A549 (cell line): ENCODE measurements around the gene DUSP10. TPM values are rescaled to one million over a fixed set of nuclear protein-coding genes. Genes with fewer than 3 reads are reported as not detected.

ENCODE experiments used
- ATAC-seq, 2 experiments: fragments of 200-7000 bp in 1 of 2; fragments of >200 bp in 1 of 2; cut with Nextera tagmentation in 1 of 2; cut with Tn5 transposase in 1 of 2; 3 replicates each; pipeline versions ENCODE4 v1.8.0 to v1.9.1; 2018 to 2020; ENCODE audit warnings: mild to moderate bottlenecking in 1 of 2, moderate library complexity in 1 of 2
- CTCF ChIA-PET: fragments of 300-600 bp; sonication (Branson Sonifier 250); formaldehyde crosslinking; extraction: SDS; loops from one replicate; lab custom pipeline; 2021; ENCODE audit warnings: antibody characterized with exemption, inconsistent platforms; lab: Yijun Ruan, JAX
- POLR2A ChIA-PET: fragments of 350-600 bp; formaldehyde crosslinking; extraction: SDS; loops from one replicate; lab custom pipeline; 2021; ENCODE audit warnings: antibody characterized with exemption, inconsistent platforms; lab: Yijun Ruan, JAX
- DNase-seq, 2 experiments: peaks; one replicate each; pipeline versions ENCODE4 v3.0.0 to v3.0.0-alpha.2; 2011 to 2016; ENCODE audit warnings: low read depth in 1 of 2, low spot score in 1 of 2
- FAIRE-seq: peaks from 2 replicates; lab custom pipeline; 2011; peaks lifted over from hg19 to GRCh38; lab: Jason Lieb, UNC
- H3K27ac ChIP-seq, 2 experiments: fragments of >200 bp; sonication (Bioruptor Twin); formaldehyde crosslinking; 3 replicates each; pipeline ENCODE4 v1.5.1; 2016 to 2017
- H3K4me1 ChIP-seq: fragments of >200 bp; sonication (Bioruptor Twin); formaldehyde crosslinking; 3 replicates; pipeline ENCODE4 v1.6.1; 2016
- H3K4me2 ChIP-seq: fragments of >200 bp; sonication (Bioruptor Twin); formaldehyde crosslinking; 3 replicates; pipeline ENCODE4 v1.6.1; 2016
- H3K4me3 ChIP-seq: fragments of >200 bp; sonication (Bioruptor Twin); formaldehyde crosslinking; 3 replicates; pipeline ENCODE4 v1.5.1; 2016
- H3K9me3 ChIP-seq: fragments of >200 bp; sonication (Bioruptor Twin); formaldehyde crosslinking; 3 replicates; pipeline ENCODE4 v1.6.1; 2016
- CBX2 ChIP-seq: fragments of 200-600 bp; sonication (generic); IDR thresholded peaks from 2 replicates; pipeline ENCODE4 v1.6.1; 2016; ENCODE audit warnings: low read depth, mild to moderate bottlenecking, borderline replicate concordance
- CHD2 ChIP-seq: fragments of 150-350 bp; IDR thresholded peaks from 2 replicates; pipeline ENCODE4 v1.6.1; 2014; ENCODE audit warnings: low read length; ENCODE audit not compliant: partially characterized antibody
- E2F6 ChIP-seq: IDR thresholded peaks from 2 replicates; pipeline ENCODE4 v1.6.1; 2012; ENCODE audit warnings: low read depth, borderline replicate concordance
- FOSB ChIP-seq: fragments of 250-450 bp; sonication (Bioruptor Pico); IDR thresholded peaks from 2 replicates; pipeline ENCODE4 v1.5.0; 2020; ENCODE audit warnings: mild to moderate bottlenecking, moderate library complexity
- GATA3 ChIP-seq: IDR thresholded peaks from 2 replicates; pipeline ENCODE4 v1.6.1; 2012; ENCODE audit warnings: borderline replicate concordance
- HES2 ChIP-seq: fragments of >200 bp; sonication (Bioruptor Twin); formaldehyde crosslinking; IDR thresholded peaks from 2 replicates; pipeline ENCODE4 v1.6.1; 2016
- HMGXB4 ChIP-seq: fragments of 250-450 bp; sonication (Bioruptor Pico); IDR thresholded peaks from 2 replicates; pipeline ENCODE4 v1.5.0; 2021; ENCODE audit warnings: mild to moderate bottlenecking, moderate library complexity, borderline replicate concordance
- HOXA7 ChIP-seq: fragments of 250-450 bp; sonication (Bioruptor Pico); IDR thresholded peaks from 2 replicates; pipeline ENCODE4 v1.5.0; 2020; ENCODE audit warnings: mild to moderate bottlenecking, moderate library complexity
- HOXB5 ChIP-seq: fragments of 250-450 bp; sonication (Bioruptor Pico); IDR thresholded peaks from 2 replicates; pipeline ENCODE4 v1.5.0; 2020; ENCODE audit warnings: mild to moderate bottlenecking, moderate library complexity
- MAX ChIP-seq: IDR thresholded peaks from 2 replicates; pipeline ENCODE4 v1.6.1; 2012
- MYC ChIP-seq: IDR thresholded peaks from 2 replicates; pipeline ENCODE4 v1.6.1; 2012; ENCODE audit warnings: mild to moderate bottlenecking, inconsistent platforms, low read length, improper control_type of control experiment, borderline replicate concordance
- NPAS2 ChIP-seq: fragments of 250-450 bp; sonication (Bioruptor Pico); IDR thresholded peaks from 2 replicates; pipeline ENCODE4 v1.8.0; 2022; ENCODE audit warnings: mild to moderate bottlenecking, moderate library complexity, borderline replicate concordance
- NR3C1 ChIP-seq: fragments of >200 bp; sonication (Bioruptor Twin); formaldehyde crosslinking; IDR thresholded peaks from 3 replicates; pipeline ENCODE4 v1.6.1; 2017
- PBX3 ChIP-seq: IDR thresholded peaks from 2 replicates; pipeline ENCODE4 v1.6.1; 2012
- RARB ChIP-seq: fragments of 250-450 bp; sonication (Bioruptor Pico); IDR thresholded peaks from 2 replicates; pipeline ENCODE4 v1.8.0; 2021; ENCODE audit warnings: mild to moderate bottlenecking, moderate library complexity
- RFX5 ChIP-seq: fragments of 450-650 bp; IDR thresholded peaks from 2 replicates; pipeline ENCODE4 v1.7.1; 2014; ENCODE audit warnings: antibody characterized with exemption, mild to moderate bottlenecking, moderate library complexity
- RNF2 ChIP-seq: fragments of 200-600 bp; sonication (generic); IDR thresholded peaks from 2 replicates; pipeline ENCODE4 v1.6.1; 2016; ENCODE audit warnings: low read depth, mild to moderate bottlenecking, antibody characterized with exemption, moderate library complexity, borderline replicate concordance
- TFCP2L1 ChIP-seq: fragments of 250-450 bp; sonication (Bioruptor Pico); IDR thresholded peaks from 2 replicates; pipeline ENCODE4 v1.5.0; 2021; ENCODE audit warnings: mild to moderate bottlenecking
- USF2 ChIP-seq: fragments of 450-650 bp; IDR thresholded peaks from 2 replicates; pipeline ENCODE4 v1.6.1; 2014; ENCODE audit warnings: antibody characterized with exemption
- ZSCAN20 ChIP-seq: fragments of 250-450 bp; sonication (Bioruptor Pico); IDR thresholded peaks from 2 replicates; pipeline ENCODE4 v1.8.0; 2022; ENCODE audit warnings: mild to moderate bottlenecking, moderate library complexity
- WGBS: methylation state at CpG from one replicate; pipeline ENCODE4 v1.1.6; 2017; ENCODE audit errors: missing lambda C conversion rate; 5-methylcytosine and 5-hydroxymethylcytosine counted together
- polyA plus RNA-seq, 4 experiments: library from polyadenylated mRNA; depleted of rRNA in 3 of 4; stranded (reverse); fragments of >200 nt; fragmentation: RNase III in 1 of 4; extraction: RNeasy Plus Mini Kit Qiagen cat#74134 plus additional on column Dnase treatment in 1 of 4; gene quantifications; 2 replicates in 3 of 4; 3 replicates in 1 of 4; pipeline ENCODE4 v1.2.3, GENCODE V29; 2011 to 2017

DUSP10 gene
- polyA plus RNA-seq, 2 of the 4 experiments (the other 2 are of a cell fraction), result 4.8 to 5.2 TPM

GRCh38 chr1:221688488-221688843 lies 53.4 kb downstream of the DUSP10 start:
- ChIA-PET POLR2A (no interaction called here), CTCF (interaction anchor here (1.3 kb wide), 1 partner anchor 767 kb away, joined by 4 read pairs; no protein-coding TSS in a partner anchor)
- FAIRE-seq (no peak), ATAC-seq (no peak), DNase-seq (no peak)
- no peaks in the 10 kb centered on the region for H3K4me1 ChIP-seq
- H3K27ac ChIP-seq, result no peak overlapping the region
- WGBS, result 97% methylated on average over 1 of the region's 1 CpG
- H3K9me3 ChIP-seq, result peaks cover 9% of the 10 kb centered on the region; the same call in 2 of the 3 replicates
- no peak overlapping the region for H3K4me3 ChIP-seq
- H3K4me2 ChIP-seq, result no peak overlapping the region
- TF ChIP-seq RARB (CRISPR knock-in tag), result no peak
- TF ChIP-seq NR3C1, result no peak
- TF ChIP-seq MYC, result no peak
- TF ChIP-seq NPAS2 (CRISPR knock-in tag), result no peak
- no peak for TF ChIP-seq CHD2
- TF ChIP-seq HES2, result no peak
- no peak for TF ChIP-seq TFCP2L1
- no peak for TF ChIP-seq GATA3
- no peak for TF ChIP-seq PBX3

- no peak for TF ChIP-seq HOXA7 (CRISPR knock-in tag)
- no peak for TF ChIP-seq USF2
- no peak for TF ChIP-seq PBX3
- no peak for TF ChIP-seq RFX5
- TF ChIP-seq ZSCAN20 (CRISPR knock-in tag), result no peak
- TF ChIP-seq HOXB5 (CRISPR knock-in tag), result no peak
- no peak for TF ChIP-seq MAX
- no peak for TF ChIP-seq HMGXB4 (CRISPR knock-in tag)
- TF ChIP-seq CBX2, result no peak
- no peak for TF ChIP-seq TFCP2L1
- TF ChIP-seq HES2, result no peak
- TF ChIP-seq RNF2, result no peak
- no peak for TF ChIP-seq FOSB
- no peak for TF ChIP-seq E2F6
- 70% methylated on average over 4 of the region's 4 CpGs for WGBS
- Histone ChIP-seq H3K4me2 (no peak overlapping the region), H3K9me3 (peaks cover 4% of the 10 kb centered on the region; the same call in 2 of the 3 replicates), H3K4me1 (no peaks in the 10 kb centered on the region), H3K4me3 (no peak overlapping the region), H3K27ac (no peak overlapping the region)
- POLR2A ChIA-PET, result no interaction called here
- CTCF ChIA-PET, result interaction anchor here (1.3 kb wide), 1 partner anchor 767 kb away, joined by 4 read pairs; no protein-coding TSS in a partner anchor
- ATAC-seq (no peak), DNase-seq (no peak), FAIRE-seq (no peak)
Observed at GRCh38 chr1:221687836-221688487, 53.9 kb downstream of the DUSP10 start.
